HG02981 (cell line): ENCODE results near the gene TLE3.

Source experiments
- ATAC-seq: cut with Tn5 transposase; IDR thresholded peaks from one replicate; pipeline ENCODE4 v1.9.1; 2021; ENCODE audit warnings: mild to moderate bottlenecking, moderate library complexity; ENCODE audit not compliant: unreplicated experiment

Gene TLE3

DNA sequence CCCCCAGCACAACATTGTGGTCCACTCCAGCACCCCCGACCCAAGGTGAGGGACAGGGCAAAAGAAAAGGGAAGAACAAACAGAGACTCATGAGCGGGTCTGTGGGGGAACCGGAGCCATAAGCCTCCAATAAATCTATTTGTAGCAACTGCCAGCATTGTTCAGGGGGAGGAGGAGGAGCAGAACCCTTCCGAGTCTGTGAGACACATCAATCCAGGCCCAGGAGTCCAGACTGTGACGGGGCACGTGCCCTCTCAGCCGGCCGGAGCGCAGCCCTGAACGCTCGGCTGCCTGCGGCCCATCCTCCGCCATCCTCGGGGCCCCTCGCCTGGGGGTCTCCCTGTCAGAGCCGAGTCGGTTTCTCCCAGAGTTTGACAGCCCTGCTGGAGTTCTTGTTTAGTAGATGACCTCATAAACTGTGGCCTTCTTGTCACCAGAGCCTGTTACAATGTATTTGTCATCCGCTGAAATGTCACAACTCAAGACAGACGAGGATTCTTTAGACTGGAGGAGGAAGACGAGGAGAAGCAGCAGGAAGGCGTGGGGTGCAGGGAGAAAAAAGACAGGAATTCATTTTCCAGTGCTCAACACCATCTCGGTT lies 47.9 kb downstream of the TLE3 start:
- no peak for ATAC-seq

DNA sequence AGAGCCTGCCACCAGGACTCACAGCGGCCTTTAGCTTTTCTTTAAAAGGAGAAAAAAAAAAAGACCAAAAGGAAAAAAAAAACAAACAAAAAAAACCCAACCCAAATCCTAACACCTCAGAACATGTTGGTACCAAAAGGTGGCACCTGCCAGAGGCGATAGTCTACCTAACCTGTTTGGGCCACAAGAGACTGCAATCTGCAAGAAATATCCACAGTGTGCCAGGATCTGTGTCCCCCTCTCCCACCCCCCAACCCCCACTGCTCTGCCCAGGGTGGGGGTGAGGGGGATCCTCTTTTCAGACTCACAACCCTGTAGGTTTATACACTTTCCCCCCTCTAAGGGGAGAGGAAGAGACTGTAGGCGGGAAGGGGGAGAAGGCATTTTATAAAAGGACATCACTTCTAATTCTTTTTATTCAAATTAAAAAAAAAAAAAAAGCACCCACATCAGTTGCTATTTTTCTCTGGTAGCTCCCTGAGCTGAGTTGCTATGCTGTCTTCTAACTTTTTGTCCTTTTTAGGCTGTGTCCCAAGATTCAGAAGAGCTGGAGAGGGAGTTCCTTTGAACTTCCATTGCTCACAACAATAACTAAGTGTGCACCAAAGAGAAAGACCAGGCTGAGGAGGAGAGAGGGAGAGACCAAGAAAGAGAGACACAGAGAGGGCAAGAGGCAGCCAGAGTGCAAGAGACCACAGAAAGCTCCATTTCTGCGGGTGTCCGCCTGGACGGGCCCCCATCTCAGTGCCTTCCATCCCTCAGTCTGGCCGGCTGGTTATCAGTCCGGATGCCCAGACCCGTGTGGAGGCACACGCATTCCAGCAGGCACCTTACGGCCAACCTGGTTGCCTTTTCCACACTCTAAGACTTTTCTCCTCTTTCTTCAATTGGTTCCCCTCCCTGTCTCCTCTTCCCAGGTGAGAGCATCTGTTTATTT lies 48.9 kb downstream of the TLE3 start:
- ATAC-seq, result no peak

DNA sequence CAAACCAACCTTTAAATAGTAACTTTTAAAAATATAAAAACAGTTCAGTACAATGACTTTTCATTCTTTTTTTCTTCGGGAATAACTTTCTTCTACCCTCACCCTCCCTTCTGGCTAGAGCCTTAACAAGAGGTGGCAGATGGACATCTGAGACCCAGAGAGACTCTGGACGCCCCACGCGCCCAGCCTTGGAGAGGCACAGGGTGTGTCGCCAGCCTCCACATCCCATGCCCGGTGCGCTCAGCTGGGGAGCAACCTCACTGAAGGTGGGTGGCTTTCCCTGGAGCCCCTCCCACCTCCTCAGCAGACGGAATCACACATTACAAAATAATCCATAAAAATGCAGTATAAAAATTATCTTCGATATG lies 49.5 kb downstream of the TLE3 start:
- ATAC-seq, result no peak

DNA sequence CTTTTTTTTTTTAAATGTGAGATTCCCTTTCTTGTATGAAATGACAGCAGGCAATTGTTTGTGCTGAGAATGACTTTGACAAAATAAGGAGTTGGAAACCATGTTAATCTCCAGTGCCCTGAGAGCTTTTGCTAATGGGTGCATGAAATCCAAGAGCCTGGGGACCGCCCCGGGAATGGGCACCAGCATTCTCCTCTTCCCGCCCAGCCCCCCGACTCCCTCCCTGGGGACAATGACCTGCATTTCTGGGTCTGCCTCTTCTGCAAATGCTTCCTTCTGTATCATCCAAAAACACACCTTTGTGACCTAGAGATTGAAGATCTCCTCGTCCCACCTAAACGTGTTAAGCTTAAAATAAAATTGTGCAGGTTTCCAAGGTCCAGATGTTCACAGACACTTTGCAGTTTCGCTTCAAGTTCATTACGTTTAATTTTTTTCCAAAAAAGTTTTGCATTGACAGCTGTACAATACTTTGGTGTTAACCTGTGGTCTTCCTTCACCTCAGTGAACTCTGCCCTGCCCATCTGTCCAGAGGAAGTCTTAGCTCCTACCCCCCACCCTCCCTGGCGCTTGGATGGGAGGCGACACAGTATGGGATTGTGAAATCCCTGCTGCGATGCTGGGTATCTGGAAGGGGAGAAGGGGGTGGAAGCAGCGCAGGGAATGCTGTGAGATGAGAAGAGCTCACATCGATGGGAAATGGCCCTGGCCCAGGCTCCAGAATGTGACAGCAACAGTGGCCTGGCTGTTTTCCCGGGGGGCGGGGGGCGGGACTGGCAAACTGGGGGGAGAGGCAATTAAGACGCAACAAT lies 50.1 kb downstream of the TLE3 start:
- no peak for ATAC-seq

GRCh38 chr15:70046679-70047369 lies 50.9 kb downstream of the TLE3 start:
- no peak for ATAC-seq

DNA sequence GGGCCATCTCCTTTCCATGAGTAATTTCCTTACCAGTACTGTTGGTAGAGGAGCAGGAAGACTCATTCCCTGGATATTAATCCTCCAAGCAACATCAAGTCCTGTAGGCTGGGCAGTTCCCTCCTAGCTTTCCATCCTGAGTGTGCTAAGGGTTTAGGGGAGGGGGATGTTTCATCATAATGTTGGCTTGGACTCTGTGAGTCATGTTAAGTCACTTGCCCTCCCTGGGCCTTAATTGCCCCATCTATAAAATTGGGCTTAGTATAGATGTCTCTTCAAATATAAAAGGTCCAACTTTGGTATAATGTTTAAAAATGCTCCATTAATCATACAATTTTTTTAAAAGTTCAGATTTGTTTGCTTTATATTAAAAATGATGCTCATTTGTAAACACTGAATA lies 52.7 kb downstream of the TLE3 start:
- ATAC-seq, result no peak

DNA sequence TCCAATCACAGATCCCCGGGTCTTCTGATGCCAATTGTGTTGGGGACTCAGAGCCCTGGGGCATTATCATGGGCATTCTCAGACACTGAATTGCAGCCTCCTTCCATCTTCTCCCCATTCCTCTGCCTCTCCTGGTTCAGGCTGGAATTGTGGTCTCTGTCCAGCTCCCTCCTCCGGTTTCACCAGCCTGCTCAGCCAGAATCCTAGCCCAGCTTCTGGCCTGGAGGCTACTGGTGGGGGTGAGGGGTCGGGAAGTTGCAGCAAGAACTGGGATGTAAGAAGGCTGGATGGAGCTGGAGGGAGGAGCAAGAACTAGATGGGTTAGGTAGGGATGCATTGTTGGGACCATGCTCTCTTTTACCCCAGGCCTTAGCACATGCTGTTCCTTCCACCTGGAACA lies 53.5 kb downstream of the TLE3 start:
- ATAC-seq, result no peak

DNA sequence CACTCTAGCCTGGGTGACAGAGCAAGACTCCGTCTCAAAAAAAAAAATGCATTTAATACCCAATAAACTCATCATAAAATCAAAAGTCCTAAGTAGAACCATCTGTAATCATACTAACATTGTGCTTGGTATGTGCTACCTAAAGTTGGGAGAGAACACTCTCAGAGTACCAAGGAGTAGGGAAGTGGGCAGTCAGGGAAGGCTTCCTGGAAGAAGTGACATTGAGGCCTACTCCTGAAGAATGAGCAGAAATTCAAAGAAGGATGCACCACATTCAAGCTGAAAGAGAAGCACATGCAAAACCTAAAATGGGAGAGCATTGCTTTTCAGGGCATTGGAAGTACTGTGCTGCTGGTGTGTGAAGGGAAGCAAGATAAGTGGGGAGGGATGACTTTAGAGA lies 54.1 kb downstream of the TLE3 start:
- no peak for ATAC-seq

GRCh38 chr15:70042553-70043214 lies 55.0 kb downstream of the TLE3 start:
- ATAC-seq, result no peak

DNA sequence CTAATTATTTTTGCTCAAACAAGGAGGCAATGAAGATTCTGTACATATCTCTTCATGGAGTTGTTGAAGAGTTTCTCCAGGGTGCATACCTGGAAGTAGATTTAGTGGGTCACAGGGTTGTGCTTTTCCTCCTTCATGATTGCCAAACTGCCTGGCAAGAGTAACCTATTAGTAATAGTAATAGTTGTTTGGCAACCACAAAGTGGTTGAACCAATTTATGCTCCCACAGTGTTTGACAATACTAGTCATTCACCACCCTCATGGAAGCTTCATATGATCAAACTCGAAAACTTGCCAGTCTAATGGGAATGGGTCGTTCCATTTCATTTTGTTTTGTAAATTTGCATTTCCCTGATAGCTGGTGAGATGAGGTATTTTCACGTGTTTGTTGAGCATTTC lies 57.8 kb downstream of the TLE3 start:
- ATAC-seq, result no peak

DNA sequence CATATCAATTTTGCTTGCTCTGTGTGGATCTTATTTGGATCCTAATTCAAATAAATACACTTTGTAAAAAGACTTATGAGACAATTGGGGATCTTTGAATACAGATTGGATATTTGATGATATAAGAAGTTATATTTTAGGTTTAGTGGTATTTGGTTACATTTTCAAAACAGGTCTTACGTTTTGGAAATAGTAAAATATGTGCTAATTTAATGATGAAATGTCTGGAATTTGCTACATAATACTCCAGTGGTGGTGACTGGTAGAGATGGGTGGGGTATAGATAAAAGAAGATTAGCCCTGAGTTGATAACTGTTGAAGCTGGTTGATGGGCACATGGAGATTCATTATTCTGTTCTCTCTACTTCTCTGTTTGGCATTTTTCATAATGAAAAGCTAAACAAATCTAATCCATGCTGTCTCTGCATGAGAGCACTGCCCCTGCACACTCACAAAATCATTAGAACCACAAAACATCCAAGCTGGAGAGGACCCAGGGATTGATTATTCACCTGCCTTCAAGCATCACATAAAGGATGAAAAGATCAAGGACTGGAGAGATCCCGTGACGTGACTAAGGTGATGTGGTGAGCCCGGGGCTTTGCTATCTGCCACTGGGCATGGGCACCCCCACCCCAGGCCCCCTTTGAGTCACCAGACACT lies 58.9 kb downstream of the TLE3 start:
- ATAC-seq, result no peak

- no peak for ATAC-seq
These were observed 60.5 kb downstream of the TLE3 start for GRCh38 chr15:70037292-70037640.

- peak; percentile 69 for ATAC-seq
These were observed 61.0 kb downstream of the TLE3 start for GRCh38 chr15:70036585-70037291.

DNA sequence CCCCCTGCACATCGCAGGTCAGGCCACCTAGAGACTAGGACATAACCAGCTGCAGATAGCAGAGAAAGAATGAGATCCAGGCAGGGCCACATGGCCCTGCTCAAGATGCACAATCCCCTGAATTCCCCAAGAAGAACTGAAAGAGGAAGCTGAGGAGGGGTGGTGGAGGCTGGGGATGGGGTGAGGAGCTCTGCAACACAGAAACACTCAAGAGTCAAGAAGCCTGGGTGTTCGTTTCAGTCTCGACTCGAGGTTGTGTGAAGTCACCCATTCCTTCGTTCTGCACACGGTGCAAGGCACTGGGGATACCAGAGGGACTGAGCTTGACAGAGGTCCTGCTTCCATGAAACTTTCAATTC lies 62.0 kb downstream of the TLE3 start:
- peak; percentile 42 for ATAC-seq

DNA sequence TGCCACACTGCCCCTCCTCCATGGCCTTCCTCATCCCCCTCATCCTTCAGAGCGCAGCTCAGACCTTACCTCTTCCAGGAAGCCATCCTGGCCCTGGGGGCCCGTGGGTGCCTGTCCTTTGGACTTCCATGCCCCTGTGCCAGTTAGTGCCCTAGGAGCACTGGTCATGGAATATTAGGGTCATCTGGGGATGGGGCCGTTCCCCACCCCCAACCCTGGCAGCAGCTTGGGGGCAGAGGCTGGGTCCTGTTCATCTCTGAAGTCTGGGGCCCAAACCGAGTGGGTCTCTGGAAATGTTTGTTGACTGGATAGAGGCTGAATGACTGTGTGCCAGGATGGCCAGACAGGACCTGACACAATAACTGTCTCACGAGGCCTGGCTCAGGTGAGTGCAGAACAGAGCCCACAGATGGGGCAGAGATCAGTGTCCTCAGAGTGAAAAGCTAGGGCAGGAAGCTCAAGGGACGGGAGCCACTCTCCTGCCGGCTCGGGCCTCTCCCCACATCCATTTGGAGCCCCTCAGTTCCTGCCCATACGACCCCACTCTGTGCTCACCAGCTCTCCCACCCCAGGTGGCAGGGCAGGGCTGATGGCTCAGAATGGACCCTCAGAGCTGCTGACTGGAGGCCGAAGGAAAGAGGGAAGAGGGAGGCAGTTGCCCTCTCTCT lies 62.5 kb downstream of the TLE3 start:
- ATAC-seq, result no peak

DNA sequence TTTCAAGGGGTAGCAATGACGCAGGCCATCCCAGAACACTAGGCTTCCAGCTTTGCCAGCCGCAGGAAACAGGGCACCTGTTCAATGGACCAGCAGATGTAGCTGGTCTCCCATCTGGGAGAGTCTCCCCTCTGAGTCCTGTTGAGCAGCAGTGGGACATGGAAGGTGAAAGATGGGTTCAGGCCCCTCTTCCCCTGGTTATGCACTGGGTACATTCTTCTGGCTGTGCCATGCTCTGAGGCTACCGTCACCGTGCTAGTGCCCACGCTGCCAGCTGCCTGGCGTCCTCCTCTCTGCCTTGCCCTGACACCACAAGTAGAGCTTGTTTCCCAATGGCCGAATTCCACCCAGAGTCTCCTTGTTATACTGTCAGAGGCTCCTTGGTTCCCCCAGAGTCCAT lies 63.1 kb downstream of the TLE3 start:
- no peak for ATAC-seq

GRCh38 chr15:70034141-70034540 lies 63.6 kb downstream of the TLE3 start:
- no peak for ATAC-seq

- no peak for ATAC-seq
These were observed 64.1 kb downstream of the TLE3 start for GRCh38 chr15:70033529-70034140.

DNA sequence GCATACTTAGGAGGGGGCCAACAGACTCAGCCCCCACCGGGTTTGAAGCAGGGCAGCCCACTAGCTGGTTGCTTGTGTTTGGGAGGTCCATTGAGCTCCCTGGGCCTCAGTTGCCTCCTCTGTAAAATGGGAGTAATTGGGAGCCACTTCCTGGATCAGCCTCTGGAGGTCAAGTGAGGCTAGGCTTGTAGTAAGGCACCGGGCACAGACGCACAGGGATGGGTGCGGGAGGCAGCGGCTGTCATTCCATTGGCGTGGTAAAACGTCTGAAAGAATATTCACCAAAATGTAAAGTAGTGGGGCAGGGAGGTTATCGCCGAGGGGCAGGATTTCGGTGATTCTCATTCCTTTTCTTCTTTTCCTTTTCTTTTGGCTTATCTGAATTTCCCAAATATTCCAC lies 64.6 kb downstream of the TLE3 start:
- no peak for ATAC-seq
